ENCODE results near the gene PHLPP1.
"Not testable (repeated sequence)": the region's sequence is repeated elsewhere in the genome, so short reads cannot be mapped to it uniquely, and the experiment has no call there.

The PHLPP1 gene

GRCh38 chr18:62894681-62895390 lies 179.5 kb downstream of the PHLPP1 start:
- DNase-seq (ENCODE audit: low spot score): no peak

GRCh38 chr18:62897153-62897552 lies 181.8 kb downstream of the PHLPP1 start:
- DNase-seq (ENCODE audit: low spot score): no peak

GRCh38 chr18:62898359-62898758 lies 183.0 kb downstream of the PHLPP1 start:
- DNase-seq (ENCODE audit: low spot score): no peak

GRCh38 chr18:62899534-62899933 lies 184.2 kb downstream of the PHLPP1 start:
- no peak for DNase-seq (ENCODE audit: low spot score)

- no peak for DNase-seq (ENCODE audit: low spot score)
Measured at GRCh38 chr18:62900132-62900883, 185.0 kb downstream of the PHLPP1 start.

- no peak for DNase-seq (ENCODE audit: low spot score)
Measured at GRCh38 chr18:62902776-62903175, 187.4 kb downstream of the PHLPP1 start.

- DNase-seq (ENCODE audit: low spot score): no peak
Measured at GRCh38 chr18:62904396-62905285, 189.3 kb downstream of the PHLPP1 start.

- DNase-seq (ENCODE audit: low spot score): no peak
Measured at GRCh38 chr18:62912885-62913284, 197.5 kb downstream of the PHLPP1 start.

GRCh38 chr18:62913824-62914223 lies 198.5 kb downstream of the PHLPP1 start:
- DNase-seq (ENCODE audit: low spot score): not testable (repeated sequence)

GRCh38 chr18:62914871-62915392 lies 199.6 kb downstream of the PHLPP1 start:
- no peak for DNase-seq (ENCODE audit: low spot score)

- DNase-seq (ENCODE audit: low spot score): no peak
Measured at GRCh38 chr18:62918361-62918760, 203.0 kb downstream of the PHLPP1 start.

GRCh38 chr18:62919109-62919838 lies 203.9 kb downstream of the PHLPP1 start:
- no peak for DNase-seq (ENCODE audit: low spot score)

GRCh38 chr18:62925031-62925688 lies 209.8 kb downstream of the PHLPP1 start:
- DNase-seq (ENCODE audit: low spot score): no peak

- DNase-seq (ENCODE audit: low spot score): no peak
Measured at GRCh38 chr18:62928326-62928725, 213.0 kb downstream of the PHLPP1 start.

GRCh38 chr18:62933261-62933887 lies 218.0 kb downstream of the PHLPP1 start:
- DNase-seq (ENCODE audit: low spot score): no peak

- no peak for DNase-seq (ENCODE audit: low spot score)
Measured at GRCh38 chr18:62935994-62936393, 220.7 kb downstream of the PHLPP1 start.

- no peak for DNase-seq (ENCODE audit: low spot score)
Measured at GRCh38 chr18:62937065-62937464, 221.7 kb downstream of the PHLPP1 start.

GRCh38 chr18:62938006-62938405 lies 222.7 kb downstream of the PHLPP1 start:
- DNase-seq (ENCODE audit: low spot score): no peak

GRCh38 chr18:62938487-62938886 lies 223.1 kb downstream of the PHLPP1 start:
- no peak for DNase-seq (ENCODE audit: low spot score)

GRCh38 chr18:62939433-62939832 lies 224.1 kb downstream of the PHLPP1 start:
- no peak for DNase-seq (ENCODE audit: low spot score)

GRCh38 chr18:62939926-62940325 lies 224.6 kb downstream of the PHLPP1 start:
- no peak for DNase-seq (ENCODE audit: low spot score)

All from hematopoietic multipotent progenitor cell treated with erythropoietin and hydrocortisone succinate and interleukin-3 and kit ligand, for 17 days (in vitro differentiated cells).